SH-SY5Y (cell line): ENCODE results near the gene IL1RAPL2.

Experiments used
- GATA2 ChIP-seq: IDR thresholded peaks from 2 replicates; pipeline ENCODE4 v1.6.1; 2011; ENCODE audit warnings: mild to moderate bottlenecking, low read depth, low read length
- GATA3 ChIP-seq: IDR thresholded peaks from 2 replicates; pipeline ENCODE4 v1.6.1; 2011; ENCODE audit warnings: low read depth, mild to moderate bottlenecking, low read length, moderate library complexity

DNA sequence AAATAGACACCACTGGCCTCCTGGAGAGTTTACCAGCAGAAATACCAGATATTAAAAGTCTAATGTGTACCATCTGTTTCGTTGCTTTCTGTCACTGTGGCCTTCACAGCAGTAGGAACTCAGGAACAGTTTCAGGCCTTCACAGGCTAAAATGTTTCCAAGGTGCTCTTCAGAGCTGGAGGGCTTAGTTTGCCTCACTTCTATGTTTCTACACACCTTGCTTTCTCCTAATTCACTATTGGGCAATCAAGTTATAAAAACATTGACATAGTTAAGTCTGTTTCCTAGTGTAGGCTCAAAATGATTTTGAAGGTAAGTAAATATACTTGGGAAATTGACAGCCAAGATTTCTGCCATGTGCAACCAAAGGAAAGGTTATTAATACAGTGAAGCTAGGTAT lies 395.9 kb downstream of the IL1RAPL2 start:
- TF ChIP-seq GATA3 = no peak
- no peak for TF ChIP-seq GATA2
